Measurements from ENCODE around the gene SPAG9. TPM values are rescaled to one million over a fixed set of nuclear protein-coding genes. Genes with fewer than 3 reads are reported as not detected.

SPAG9 gene
- total RNA-seq, 4 donors from 2014 or later, result 81.2 to 99.9 (median 89.9) TPM

DNA sequence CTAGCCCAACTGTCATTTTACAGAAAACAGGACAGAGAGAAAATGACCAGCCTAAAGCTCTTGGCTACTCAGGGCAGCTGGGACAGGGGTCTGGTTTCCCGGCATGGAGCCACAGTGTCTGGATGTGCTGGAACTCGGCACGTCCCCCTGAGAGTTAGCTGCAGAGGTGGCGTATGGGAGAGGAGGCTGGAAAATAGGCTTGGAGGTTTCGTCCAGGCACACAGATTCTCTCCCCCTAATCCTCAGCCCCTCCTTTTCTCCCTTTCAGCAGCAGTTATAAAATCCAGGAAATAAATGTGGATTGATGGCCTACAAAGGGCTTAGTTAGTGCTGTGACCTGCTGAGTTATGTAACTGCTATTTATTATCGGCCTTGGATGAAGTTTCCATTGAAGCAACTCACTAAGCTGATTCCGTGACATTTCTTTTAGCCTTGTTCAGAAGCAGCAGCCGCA, 165.0 kb downstream of the SPAG9 start:
- H3K36me3 ChIP-seq, result peaks cover 0 to 17% (median 11%) of the 10 kb centered on the region in 4 donors
- intact Hi-C loops (cut with DNase I), result loop anchor here (5.0 to 10.0 kb wide), 3 partner anchors 103 to 411 kb away; partner anchors contain the start of gene SPATA20
- WGBS, result 47% methylated on average over 5 of the region's 8 CpGs
- no peak for DNase-seq (ENCODE audit: extremely low spot score)
- peaks cover 28 to 59% (median 55%) of the 10 kb centered on the region in 4 donors for H3K4me1 ChIP-seq
- TF ChIP-seq, protein P1, sequence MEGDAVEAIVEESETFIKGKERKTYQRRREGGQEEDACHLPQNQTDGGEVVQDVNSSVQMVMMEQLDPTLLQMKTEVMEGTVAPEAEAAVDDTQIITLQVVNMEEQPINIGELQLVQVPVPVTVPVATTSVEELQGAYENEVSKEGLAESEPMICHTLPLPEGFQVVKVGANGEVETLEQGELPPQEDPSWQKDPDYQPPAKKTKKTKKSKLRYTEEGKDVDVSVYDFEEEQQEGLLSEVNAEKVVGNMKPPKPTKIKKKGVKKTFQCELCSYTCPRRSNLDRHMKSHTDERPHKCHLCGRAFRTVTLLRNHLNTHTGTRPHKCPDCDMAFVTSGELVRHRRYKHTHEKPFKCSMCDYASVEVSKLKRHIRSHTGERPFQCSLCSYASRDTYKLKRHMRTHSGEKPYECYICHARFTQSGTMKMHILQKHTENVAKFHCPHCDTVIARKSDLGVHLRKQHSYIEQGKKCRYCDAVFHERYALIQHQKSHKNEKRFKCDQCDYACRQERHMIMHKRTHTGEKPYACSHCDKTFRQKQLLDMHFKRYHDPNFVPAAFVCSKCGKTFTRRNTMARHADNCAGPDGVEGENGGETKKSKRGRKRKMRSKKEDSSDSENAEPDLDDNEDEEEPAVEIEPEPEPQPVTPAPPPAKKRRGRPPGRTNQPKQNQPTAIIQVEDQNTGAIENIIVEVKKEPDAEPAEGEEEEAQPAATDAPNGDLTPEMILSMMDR (IDR thresholded peaks at IDR 0.05), result no peak
- TF ChIP-seq EP300 (IDR thresholded peaks at IDR 0.05) (no peak), POLR2AphosphoS5 (IDR thresholded peaks at IDR 0.05) (peak in 1 of 2 donors; percentile 11), POLR2A (IDR thresholded peaks at IDR 0.05; ENCODE audit: low read depth) (no peak)
- no peak overlapping the region for H3K4me3 ChIP-seq
- peak overlapping the region; percentile 63 to 76 (median 66) for H3K27ac ChIP-seq (replicated peaks in 1 of 4)
- H3K27me3 ChIP-seq, result no peaks in the 10 kb centered on the region
- no peaks in the 10 kb centered on the region for H3K9me3 ChIP-seq

DNA sequence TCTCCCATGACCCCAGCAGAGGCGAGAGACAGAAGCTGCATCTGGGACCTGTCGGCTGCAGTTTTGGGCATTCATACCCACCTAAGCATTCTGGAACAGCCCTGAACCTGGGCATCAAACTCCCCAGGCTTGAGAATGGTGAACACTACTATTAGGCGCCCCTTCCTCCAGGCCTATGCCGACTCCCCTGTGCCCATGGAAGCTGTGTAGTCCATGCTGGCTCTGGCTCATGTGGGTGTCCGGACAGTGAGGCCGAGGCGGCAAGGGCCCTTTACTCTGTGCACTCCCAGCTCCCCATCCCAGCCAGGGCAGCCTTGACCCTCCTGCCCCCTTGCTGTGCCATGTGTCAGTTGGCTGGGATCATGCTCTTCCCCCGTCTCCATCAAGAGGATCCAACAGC, 165.5 kb downstream of the SPAG9 start:
- H3K27ac ChIP-seq (replicated peaks in 1 of 4), result peak overlapping the region; percentile 63 to 76 (median 66)
- intact Hi-C loops (cut with DNase I), result loop anchor here (5.0 to 10.0 kb wide), 3 partner anchors 103 to 410 kb away; partner anchors contain the start of gene SPATA20
- peaks cover 0 to 12% (median 5%) of the 10 kb centered on the region in 4 donors for H3K36me3 ChIP-seq
- no peak for DNase-seq (ENCODE audit: extremely low spot score)
- H3K27me3 ChIP-seq, result no peaks in the 10 kb centered on the region
- no peak overlapping the region for H3K4me3 ChIP-seq
- H3K4me1 ChIP-seq, result peaks cover 33 to 64% (median 60%) of the 10 kb centered on the region in 4 donors
- H3K9me3 ChIP-seq, result no peaks in the 10 kb centered on the region
- 96% methylated on average over 5 of the region's 8 CpGs for WGBS
- TF ChIP-seq, protein P1 (IDR thresholded peaks at IDR 0.05), result no peak
- no peak for TF ChIP-seq POLR2AphosphoS5 (IDR thresholded peaks at IDR 0.05)
- no peak for TF ChIP-seq EP300 (IDR thresholded peaks at IDR 0.05)
- TF ChIP-seq POLR2A (IDR thresholded peaks at IDR 0.05; ENCODE audit: low read depth), result no peak

DNA sequence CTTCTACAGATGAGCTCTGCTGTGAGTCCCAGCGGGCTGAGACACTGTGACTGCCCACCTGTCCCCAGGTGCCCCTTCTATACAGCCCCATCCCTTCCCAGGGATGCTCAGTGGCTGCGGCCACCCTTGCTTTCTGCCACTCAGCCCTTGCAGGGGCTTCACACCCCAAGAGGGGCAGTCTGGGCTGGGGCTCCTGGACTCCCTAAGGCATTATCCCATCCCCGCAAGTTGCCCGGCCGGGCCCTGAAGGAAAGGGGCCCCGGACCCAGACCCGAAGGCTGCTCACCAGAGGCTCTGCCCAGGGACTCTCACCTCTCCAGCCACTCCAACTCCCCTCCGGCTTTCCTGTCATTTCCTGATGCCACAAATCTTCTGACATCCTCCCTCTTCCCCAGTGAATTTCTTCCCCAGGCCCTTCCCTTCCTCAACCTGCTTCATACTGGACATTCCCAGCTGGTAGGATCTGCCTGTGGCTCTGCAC, 166.0 kb downstream of the SPAG9 start:
- Histone ChIP-seq H3K27me3 (no peaks in the 10 kb centered on the region), H3K27ac (replicated peaks in 1 of 4) (peak overlapping the region; percentile 63 to 76 (median 66)), H3K9me3 (no peaks in the 10 kb centered on the region), H3K36me3 (peaks cover 0 to 8% (median 3%) of the 10 kb centered on the region in 4 donors), H3K4me3 (no peak overlapping the region), H3K4me1 (peaks cover 38 to 69% (median 65%) of the 10 kb centered on the region in 4 donors)
- no peak for TF ChIP-seq POLR2A (IDR thresholded peaks at IDR 0.05; ENCODE audit: low read depth)
- peak in 1 of 2 donors; percentile 2 for TF ChIP-seq POLR2AphosphoS5 (IDR thresholded peaks at IDR 0.05)
- DNase-seq (ENCODE audit: extremely low spot score), result no peak
- intact Hi-C loops (cut with DNase I), result loop anchor here (5.0 to 10.0 kb wide), 3 partner anchors 102 to 410 kb away; partner anchors contain the start of gene SPATA20
- 80% methylated on average over 8 of the region's 8 CpGs for WGBS

DNA sequence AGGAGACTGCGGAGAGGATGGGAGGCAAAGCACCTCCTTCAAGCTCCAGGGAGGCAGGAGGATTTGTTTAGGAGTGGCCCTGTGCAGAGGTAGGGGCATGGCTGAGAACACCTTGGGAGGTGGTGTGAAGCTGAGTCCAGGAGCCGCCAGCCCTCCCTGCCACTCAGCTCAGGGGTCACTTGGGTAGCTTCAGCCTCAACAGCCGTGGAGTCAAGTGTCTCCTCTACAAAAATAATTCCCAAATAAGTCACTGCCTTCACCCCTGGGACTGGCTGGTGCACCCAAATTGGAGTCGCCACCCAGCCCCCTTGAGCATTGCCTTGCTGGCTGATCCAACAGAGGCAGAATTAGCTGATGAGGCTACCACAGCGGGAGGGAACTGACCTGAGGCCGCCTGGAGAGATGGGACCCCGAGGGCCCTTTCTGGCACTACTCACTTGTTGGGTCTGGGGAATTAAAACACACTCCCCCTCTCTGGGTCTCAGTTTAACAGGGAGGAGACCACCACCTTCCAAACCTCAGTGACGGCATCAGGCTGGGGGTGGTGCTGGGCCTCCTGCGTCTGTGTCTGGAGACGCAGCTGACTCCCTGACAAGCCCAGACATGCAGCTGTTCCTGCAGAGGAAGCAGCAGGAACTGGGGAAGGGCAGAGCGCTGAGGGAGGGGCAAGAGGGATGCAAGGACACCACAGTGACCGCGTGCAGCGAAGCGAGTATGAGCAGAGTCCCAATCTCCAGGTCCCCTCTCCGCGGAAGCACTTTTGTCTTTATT, 166.7 kb downstream of the SPAG9 start:
- Histone ChIP-seq H3K4me3 (no peak overlapping the region), H3K27me3 (no peaks in the 10 kb centered on the region), H3K27ac (replicated peaks in 1 of 4) (peak overlapping the region; percentile 63 to 76 (median 66)), H3K9me3 (no peaks in the 10 kb centered on the region), H3K36me3 (peaks cover 0 to 2% (median 0%) of the 10 kb centered on the region in 4 donors), H3K4me1 (peaks cover 44 to 75% (median 71%) of the 10 kb centered on the region in 4 donors)
- intact Hi-C loops (cut with DNase I), result loop anchor here (10.0 kb wide), 1 partner anchor 409 kb away; the partner anchor contains the start of gene SPATA20
- no peak for DNase-seq (ENCODE audit: extremely low spot score)
- WGBS, result 50% methylated on average over 11 of the region's 17 CpGs
- TF ChIP-seq, protein P1 (IDR thresholded peaks at IDR 0.05), result no peak
- TF ChIP-seq POLR2A (IDR thresholded peaks at IDR 0.05; ENCODE audit: low read depth), result peak; percentile 25
- peak; percentile 29 to 65 for TF ChIP-seq POLR2AphosphoS5 (IDR thresholded peaks at IDR 0.05)
- no peak for TF ChIP-seq EP300 (IDR thresholded peaks at IDR 0.05)

DNA sequence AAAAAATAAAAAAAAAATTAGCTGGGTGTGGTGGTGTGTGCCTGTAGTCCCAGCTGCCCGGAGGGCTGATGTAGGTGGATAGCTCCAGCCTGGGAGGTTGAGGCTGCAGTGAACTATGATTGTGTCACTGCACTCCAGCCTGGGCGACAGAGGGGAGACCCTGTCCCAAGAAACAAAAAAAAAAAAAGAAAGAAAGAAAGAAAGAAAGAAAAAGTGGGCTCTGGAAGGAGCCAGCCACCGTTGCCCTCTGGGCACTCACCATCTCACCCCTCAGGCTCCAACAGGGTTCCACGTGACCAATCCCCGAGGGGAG, 167.2 kb downstream of the SPAG9 start:
- peaks cover 49 to 81% (median 77%) of the 10 kb centered on the region in 4 donors for H3K4me1 ChIP-seq
- WGBS, result 89% methylated on average over 5 of the region's 5 CpGs
- intact Hi-C loops (cut with DNase I), result loop anchor here (10.0 kb wide), 1 partner anchor 409 kb away; the partner anchor contains the start of gene SPATA20

More for the DNA sequence above, 167.2 kb downstream of the SPAG9 start:
- Histone ChIP-seq H3K4me3 (no peak overlapping the region), H3K27ac (replicated peaks in 1 of 4) (peak overlapping the region; percentile 63 to 76 (median 66)), H3K36me3 (no peaks in the 10 kb centered on the region), H3K9me3 (no peaks in the 10 kb centered on the region), H3K27me3 (no peaks in the 10 kb centered on the region)
- TF ChIP-seq, protein P1 (IDR thresholded peaks at IDR 0.05), result no peak
- TF ChIP-seq POLR2A (IDR thresholded peaks at IDR 0.05; ENCODE audit: low read depth) (no peak), EP300 (IDR thresholded peaks at IDR 0.05) (no peak), POLR2AphosphoS5 (IDR thresholded peaks at IDR 0.05) (no peak)
- no peak for DNase-seq (ENCODE audit: extremely low spot score)
